GM19193 (cell line): ENCODE measurements around the gene SHB.

ENCODE experiments used
- POLR2A ChIP-seq: IDR thresholded peaks from 4 replicates; pipeline ENCODE4 v1.6.1; 2011; ENCODE audit not compliant: insufficient read depth, insufficient read length; ENCODE audit errors: extremely low read depth

The SHB gene

GRCh38 chr9:37978481-37978864, 90.6 kb downstream of the SHB start:
- no peak for TF ChIP-seq POLR2A

GRCh38 chr9:37977851-37978480, 91.1 kb downstream of the SHB start:
- no peak for TF ChIP-seq POLR2A

- TF ChIP-seq POLR2A: no peak
Observed at GRCh38 chr9:37976714-37977477, 92.1 kb downstream of the SHB start.

GRCh38 chr9:37975639-37976038, 93.4 kb downstream of the SHB start:
- no peak for TF ChIP-seq POLR2A

- no peak for TF ChIP-seq POLR2A
Observed at GRCh38 chr9:37974506-37975173, 94.4 kb downstream of the SHB start.

- no peak for TF ChIP-seq POLR2A
Observed at GRCh38 chr9:37972351-37972848, 96.6 kb downstream of the SHB start.

- TF ChIP-seq POLR2A: no peak
Observed at GRCh38 chr9:37971691-37972090, 97.3 kb downstream of the SHB start.

GRCh38 chr9:37971108-37971459, 97.9 kb downstream of the SHB start:
- no peak for TF ChIP-seq POLR2A

GRCh38 chr9:37970301-37971107, 98.5 kb downstream of the SHB start:
- TF ChIP-seq POLR2A: no peak

- no peak for TF ChIP-seq POLR2A
Observed at GRCh38 chr9:37969558-37970300, 99.3 kb downstream of the SHB start.

GRCh38 chr9:37969130-37969529, 99.9 kb downstream of the SHB start:
- TF ChIP-seq POLR2A: no peak

- no peak for TF ChIP-seq POLR2A
Observed at GRCh38 chr9:37968228-37968701, 100.8 kb downstream of the SHB start.

- TF ChIP-seq POLR2A: no peak
Observed at GRCh38 chr9:37967761-37968080, 101.3 kb downstream of the SHB start.

GRCh38 chr9:37967014-37967760, 101.8 kb downstream of the SHB start:
- no peak for TF ChIP-seq POLR2A
